ENCODE measurements around the gene SPIRE1. TPM values are rescaled to one million over a fixed set of nuclear protein-coding genes. Genes with fewer than 3 reads are reported as not detected.
A peak's percentile ranks its signal among the peaks of the same experiment; 100 is the strongest.

Gene SPIRE1
- total RNA-seq, 4 donors from 2014 or later, result 37.4 to 50.8 (median 43.0) TPM

GRCh38 chr18:12640881-12641200 is 17.1 kb downstream of the SPIRE1 start:
- 79 to 100% methylated on average over 1 to 4 of the region's 6 CpGs for WGBS, 2 donors (ENCODE audit: low coverage in 1 of 2)
- Histone ChIP-seq H3K9me3 (no peaks in the 10 kb centered on the region), H3K27ac (peak overlapping the region in 3 of 4 donors; percentile 2 to 28 (median 7)), H3K27me3 (no peaks in the 10 kb centered on the region), H3K4me3 (no peak overlapping the region), H3K36me3 (no peaks in the 10 kb centered on the region), H3K4me1 (peaks cover 10 to 40% (median 16%) of the 10 kb centered on the region in 3 donors)
- no peak for ATAC-seq
- TF ChIP-seq CTCF (IDR thresholded peaks at IDR 0.05) (peak in 1 of 4 experiments; percentile 3), POLR2AphosphoS5 (IDR thresholded peaks at IDR 0.05) (no peak)

- no peak overlapping the region for H3K4me3 ChIP-seq
- 31 to 51% methylated on average over 5 of the region's 5 CpGs for WGBS, 2 donors (ENCODE audit: low coverage in 1 of 2)
- no peaks in the 10 kb centered on the region for H3K36me3 ChIP-seq
- H3K9me3 ChIP-seq, result no peaks in the 10 kb centered on the region
- ATAC-seq, result no peak
- TF ChIP-seq POLR2AphosphoS5 (IDR thresholded peaks at IDR 0.05), result no peak
- TF ChIP-seq CTCF (IDR thresholded peaks at IDR 0.05), result peak in 1 of 4 experiments; percentile 7
- H3K27ac ChIP-seq, result peak overlapping the region in 3 of 4 donors; percentile 2 to 28 (median 7)
- H3K4me1 ChIP-seq, result peaks cover 4 to 34% (median 14%) of the 10 kb centered on the region in 3 donors
- no peaks in the 10 kb centered on the region for H3K27me3 ChIP-seq
Measured at GRCh38 chr18:12639990-12640880, 17.7 kb downstream of the SPIRE1 start.

GRCh38 chr18:12638644-12639124 is 19.2 kb downstream of the SPIRE1 start:
- no peaks in the 10 kb centered on the region for H3K9me3 ChIP-seq

GRCh38 chr18:12637901-12638643 is 19.8 kb downstream of the SPIRE1 start:
- H3K36me3 ChIP-seq, result no peaks in the 10 kb centered on the region
- no peak overlapping the region for H3K27ac ChIP-seq
- no peak overlapping the region for H3K4me3 ChIP-seq
- TF ChIP-seq EP300 (IDR thresholded peaks at IDR 0.05) (no peak), POLR2A (IDR thresholded peaks at IDR 0.05) (no peak)
- peaks cover 0 to 16% (median 6%) of the 10 kb centered on the region in 3 donors for H3K4me1 ChIP-seq
- no peaks in the 10 kb centered on the region for H3K27me3 ChIP-seq
- ATAC-seq, result no peak
- WGBS, 2 donors (ENCODE audit: low coverage in 1 of 2), result 88 to 100% methylated on average over 2 to 4 of the region's 4 CpGs
- H3K9me3 ChIP-seq, result no peaks in the 10 kb centered on the region

More at GRCh38 chr18:12638644-12639124, 19.2 kb downstream of the SPIRE1 start:
- Histone ChIP-seq H3K4me1 (peaks cover 0 to 23% (median 6%) of the 10 kb centered on the region in 3 donors), H3K4me3 (no peak overlapping the region), H3K27me3 (no peaks in the 10 kb centered on the region), H3K27ac (no peak overlapping the region), H3K36me3 (no peaks in the 10 kb centered on the region)
- TF ChIP-seq POLR2AphosphoS5 (IDR thresholded peaks at IDR 0.05) (no peak), POLR2A (IDR thresholded peaks at IDR 0.05) (no peak), CTCF (IDR thresholded peaks at IDR 0.05) (no peak)
- WGBS, 2 donors (ENCODE audit: low coverage in 1 of 2), result 67 to 71% methylated on average over 3 of the region's 3 CpGs
- ATAC-seq, result no peak

GRCh38 chr18:12637393-12637792 is 20.5 kb downstream of the SPIRE1 start:
- WGBS, 2 donors (ENCODE audit: low coverage in 1 of 2), result 88 to 92% methylated on average over 3 of the region's 3 CpGs

More at GRCh38 chr18:12637393-12637792, 20.5 kb downstream of the SPIRE1 start:
- Histone ChIP-seq H3K36me3 (no peaks in the 10 kb centered on the region), H3K4me3 (no peak overlapping the region), H3K27me3 (no peaks in the 10 kb centered on the region), H3K9me3 (no peaks in the 10 kb centered on the region), H3K27ac (no peak overlapping the region), H3K4me1 (peaks cover 0 to 11% (median 2%) of the 10 kb centered on the region in 3 donors)
- ATAC-seq, result no peak
- TF ChIP-seq CTCF (IDR thresholded peaks at IDR 0.05) (no peak), POLR2A (IDR thresholded peaks at IDR 0.05) (no peak), POLR2AphosphoS5 (IDR thresholded peaks at IDR 0.05) (no peak), EP300 (IDR thresholded peaks at IDR 0.05) (no peak)
